ENCODE measurements around the gene IFT74. TPM values are rescaled to one million over a fixed set of nuclear protein-coding genes. Genes with fewer than 3 reads are reported as not detected.
A peak's percentile ranks its signal among the peaks of the same experiment; 100 is the strongest.

Gene IFT74
- total RNA-seq, 1 donor from 2014 or later, result 22.1 TPM

GRCh38 chr9:26935847-26936246 lies 20.4 kb upstream of the IFT74 start:
- no peak for TF ChIP-seq CTCF (IDR thresholded peaks at IDR 0.05; ENCODE audit: unreplicated experiment)
- Mint-ChIP-seq H3K27me3 (ENCODE audit: low read depth) (no peaks in the 10 kb centered on the region), H3K36me3 (peaks cover 23% of the 10 kb centered on the region), H3K27ac (no peak overlapping the region), H3K4me3 (no peak overlapping the region), H3K9me3 (peaks cover 22% of the 10 kb centered on the region), H3K4me1 (peaks cover 3% of the 10 kb centered on the region)
- DNase-seq (ENCODE audit: low spot score in 2 of 2, unreplicated experiment in 2 of 2), result no peak

- H3K27ac Mint-ChIP-seq, result no peak overlapping the region
- H3K27me3 Mint-ChIP-seq (ENCODE audit: low read depth), result no peaks in the 10 kb centered on the region
Observed at GRCh38 chr9:26937816-26938371, 18.3 kb upstream of the IFT74 start.

GRCh38 chr9:26939955-26940711 lies 16.1 kb upstream of the IFT74 start:
- Mint-ChIP-seq H3K27me3 (ENCODE audit: low read depth) (no peaks in the 10 kb centered on the region), H3K27ac (no peak overlapping the region), H3K4me3 (no peak overlapping the region), H3K9me3 (peaks cover 22% of the 10 kb centered on the region), H3K36me3 (peaks cover 21% of the 10 kb centered on the region), H3K4me1 (peaks cover 10% of the 10 kb centered on the region)
- no peak for DNase-seq (ENCODE audit: low spot score in 2 of 2, unreplicated experiment in 2 of 2)
- no peak for TF ChIP-seq CTCF (IDR thresholded peaks at IDR 0.05; ENCODE audit: unreplicated experiment)

More at GRCh38 chr9:26937816-26938371, 18.3 kb upstream of the IFT74 start:
- Mint-ChIP-seq H3K4me3 (no peak overlapping the region), H3K9me3 (peaks cover 22% of the 10 kb centered on the region), H3K36me3 (peaks cover 23% of the 10 kb centered on the region), H3K4me1 (peaks cover 3% of the 10 kb centered on the region)
- DNase-seq (ENCODE audit: low spot score in 2 of 2, unreplicated experiment in 2 of 2), result no peak
- no peak for TF ChIP-seq CTCF (IDR thresholded peaks at IDR 0.05; ENCODE audit: unreplicated experiment)

- H3K36me3 Mint-ChIP-seq, result peaks cover 21% of the 10 kb centered on the region
- peaks cover 15% of the 10 kb centered on the region for H3K4me1 Mint-ChIP-seq
- no peak for TF ChIP-seq CTCF (IDR thresholded peaks at IDR 0.05; ENCODE audit: unreplicated experiment)
- no peak for DNase-seq (ENCODE audit: low spot score in 2 of 2, unreplicated experiment in 2 of 2)
- no peak overlapping the region for H3K27ac Mint-ChIP-seq
- no peaks in the 10 kb centered on the region for H3K27me3 Mint-ChIP-seq (ENCODE audit: low read depth)
- H3K9me3 Mint-ChIP-seq, result peaks cover 22% of the 10 kb centered on the region
- H3K4me3 Mint-ChIP-seq, result no peak overlapping the region
Observed at GRCh38 chr9:26940779-26941178, 15.4 kb upstream of the IFT74 start.

GRCh38 chr9:26945591-26945990 lies 10.6 kb upstream of the IFT74 start:
- H3K4me1 Mint-ChIP-seq, result peaks cover 24% of the 10 kb centered on the region
- no peaks in the 10 kb centered on the region for H3K27me3 Mint-ChIP-seq (ENCODE audit: low read depth)
- H3K4me3 Mint-ChIP-seq, result peak overlapping the region; percentile 99
- DNase-seq (ENCODE audit: low spot score in 2 of 2, unreplicated experiment in 2 of 2), result no peak
- H3K9me3 Mint-ChIP-seq, result no peaks in the 10 kb centered on the region
- peaks cover 3% of the 10 kb centered on the region for H3K36me3 Mint-ChIP-seq
- no peak for TF ChIP-seq CTCF (IDR thresholded peaks at IDR 0.05; ENCODE audit: unreplicated experiment)
- H3K27ac Mint-ChIP-seq, result peak overlapping the region; percentile 100
